Measurements from ENCODE around the gene RNU2-63P. TPM values are rescaled to one million over a fixed set of nuclear protein-coding genes. Genes with fewer than 3 reads are reported as not detected.
"Not testable (repeated sequence)": the region's sequence is repeated elsewhere in the genome, so short reads cannot be mapped to it uniquely, and the experiment has no call there.

The RNU2-63P gene
- total and polyA plus RNA-seq, 2 of the 8 experiments (the other 6 are each of a cell fraction or from before 2014, with no cell fraction given): 6.6 TPM; not detected in 1

- not testable (repeated sequence) for H3K27me3 ChIP-seq (replicated peaks in 1 of 4; ENCODE audit: control insufficient read depth in 3 of 4, extremely low read depth in 1 of 4, insufficient read depth in 3 of 4, low read length in 3 of 4); H2BK120ac ChIP-seq (replicated peaks; ENCODE audit: low read depth, low read length); H2BK15ac ChIP-seq (ENCODE audit: low read length); H3K18ac ChIP-seq (ENCODE audit: extremely low read depth, low read length); H3K4me3 ChIP-seq (ENCODE audit: extremely low read depth in 1 of 4, insufficient read depth in 2 of 4, low read depth in 3 of 4, low read length in 4 of 4); H2BK20ac ChIP-seq (ENCODE audit: low read length); H3K9me3 ChIP-seq (ENCODE audit: insufficient read depth in 2 of 2, low read depth in 1 of 2, low read length in 1 of 2); H3K56ac ChIP-seq (replicated peaks; ENCODE audit: insufficient read length, low read depth, low read length); H4K5ac ChIP-seq (ENCODE audit: insufficient read length, low read depth, low read length); H3K14ac ChIP-seq (ENCODE audit: insufficient read length); FAIRE-seq; H3K27ac ChIP-seq (ENCODE audit: low read depth, low read length); H4K91ac ChIP-seq (replicated peaks; ENCODE audit: insufficient read length, low read length); DNase-seq (ENCODE audit: low read depth in 1 of 2, low spot score in 2 of 2); H2AFZ ChIP-seq (ENCODE audit: low read length); H3K79me2 ChIP-seq (ENCODE audit: control insufficient read depth in 1 of 2, insufficient read depth in 2 of 2, low read length in 2 of 2); H3K79me1 ChIP-seq (ENCODE audit: low read depth, low read length); H2AK5ac ChIP-seq (ENCODE audit: low read depth, low read length); H4K20me1 ChIP-seq (replicated peaks in 1 of 2; ENCODE audit: control insufficient read depth in 1 of 2, insufficient read depth in 2 of 2, low read length in 2 of 2); H2BK12ac ChIP-seq (ENCODE audit: low read depth, low read length); H3K36me3 ChIP-seq (ENCODE audit: control insufficient read depth in 2 of 4, insufficient read depth in 4 of 4, low read length in 3 of 4); H3K23ac ChIP-seq (ENCODE audit: insufficient read length); H3K23me2 ChIP-seq (ENCODE audit: low read depth, low read length); H4K8ac ChIP-seq (ENCODE audit: extremely low read depth, insufficient read depth, low read length); H3K9ac ChIP-seq (replicated peaks in 1 of 4; ENCODE audit: extremely low read depth in 1 of 4, low read depth in 3 of 4, low read length in 3 of 4); H3K4ac ChIP-seq (replicated peaks; ENCODE audit: insufficient read length, low read depth, low read length)
- ChIA-PET POLR2A (ENCODE audit: partially characterized antibody) (interaction anchor here (1.6 to 5.3 kb wide), 8 partner anchors 8 to 171 kb away, joined by 3 to 60 read pairs (median 14); no protein-coding TSS in a partner anchor), CTCF (ENCODE audit: partially characterized antibody) (interaction anchor here (1.2 to 1.6 kb wide), 3 partner anchors 17 to 173 kb away, joined by 3 to 5 read pairs (median 5); no protein-coding TSS in a partner anchor)
- Histone ChIP-seq H2BK5ac (ENCODE audit: low read depth, low read length) (peak overlapping the region; percentile 54; the same call in 1 of the 2 replicates), H3K4me2 (ENCODE audit: insufficient read depth in 1 of 2, low read depth in 2 of 2, low read length in 2 of 2) (peak overlapping the region in 1 of 2 experiments; percentile 85; a peak in 1 of 4 replicates), H3K4me1 (replicated peaks in 1 of 4; ENCODE audit: control insufficient read depth in 3 of 4, insufficient read depth in 4 of 4, low read length in 3 of 4) (peaks cover 9 to 18% (median 13%) of the 10 kb centered on the region in 4 experiments)
- 79% methylated on average over 11 of the region's 11 CpGs; no CpG with 5 or more reads in 1 of the 2 experiments for WGBS, 2 experiments (ENCODE audit: extremely low coverage in 1 of 2, insufficient coverage in 1 of 2, insufficient read length in 1 of 2, insufficient replicate concordance in 2 of 2, low coverage in 1 of 2, low lambda C conversion rate in 2 of 2, missing lambda C conversion rate in 1 of 2)
Observed at GRCh38 chr2:88018077-88018805, 1.9 kb upstream of the RNU2-63P start.

Measured in H1 (cell line).